ENCODE results near the gene MGAT4C. TPM values are rescaled to one million over a fixed set of nuclear protein-coding genes. Genes with fewer than 3 reads are reported as not detected.

The MGAT4C gene
- total RNA-seq, 1 experiment from 2014 or later = 10.3 TPM

- Histone ChIP-seq H3K27ac (ENCODE audit: low read depth, low read length, poor library complexity, severe bottlenecking) (no peak overlapping the region), H3K9me3 (ENCODE audit: low read depth, low read length, poor library complexity, severe bottlenecking) (no peaks in the 10 kb centered on the region), H3K4me1 (ENCODE audit: insufficient read depth, low read length, poor library complexity, severe bottlenecking) (no peaks in the 10 kb centered on the region), H3K4me3 (ENCODE audit: low read depth, low read length, poor library complexity, severe bottlenecking) (no peak overlapping the region), H3K36me3 (ENCODE audit: insufficient read depth, low read length, poor library complexity, severe bottlenecking) (no peaks in the 10 kb centered on the region), H3K27me3 (replicated peaks; ENCODE audit: insufficient read depth, low read depth, low read length, poor library complexity) (no peaks in the 10 kb centered on the region)
- ChIA-PET POLR2A (ENCODE audit: low non-redundant PET) (interaction anchor here (0.7 kb wide), 1 partner anchor 311 kb away, joined by 29 read pairs; no protein-coding TSS in a partner anchor), CTCF (no interaction called here)
- no peak for TF ChIP-seq CTCF (conservative IDR thresholded peaks at IDR 0.05; ENCODE audit: low read depth, low read length)
- no peak for TF ChIP-seq EZH2 (IDR thresholded peaks at IDR 0.05; ENCODE audit: borderline replicate concordance, low read depth, low read length, poor library complexity, severe bottlenecking)
- no TSS peak for BruUV-seq (replicated peaks)
- DNase-seq (ENCODE audit: low spot score) = no peak
- intact Hi-C loops (cut with micrococcal nuclease; ENCODE audit: unreplicated experiment) = no loop called here
These were observed 241.2 kb downstream of the MGAT4C start for GRCh38 chr12:86015026-86015425.

GRCh38 chr12:86006727-86007126 lies 249.5 kb downstream of the MGAT4C start:
- Histone ChIP-seq H3K9me3 (ENCODE audit: low read depth, low read length, poor library complexity, severe bottlenecking) (no peaks in the 10 kb centered on the region), H3K36me3 (ENCODE audit: insufficient read depth, low read length, poor library complexity, severe bottlenecking) (no peaks in the 10 kb centered on the region), H3K27me3 (replicated peaks; ENCODE audit: insufficient read depth, low read depth, low read length, poor library complexity) (no peaks in the 10 kb centered on the region), H3K27ac (ENCODE audit: low read depth, low read length, poor library complexity, severe bottlenecking) (no peak overlapping the region), H3K4me3 (ENCODE audit: low read depth, low read length, poor library complexity, severe bottlenecking) (no peak overlapping the region), H3K4me1 (ENCODE audit: insufficient read depth, low read length, poor library complexity, severe bottlenecking) (no peaks in the 10 kb centered on the region)
- CTCF ChIA-PET = no interaction called here
- no peak for TF ChIP-seq CTCF (conservative IDR thresholded peaks at IDR 0.05; ENCODE audit: low read depth, low read length)
- TF ChIP-seq EZH2 (IDR thresholded peaks at IDR 0.05; ENCODE audit: borderline replicate concordance, low read depth, low read length, poor library complexity, severe bottlenecking) = no peak
- no TSS peak for BruUV-seq (replicated peaks)
- POLR2A ChIA-PET (ENCODE audit: low non-redundant PET) = no interaction called here
- intact Hi-C loops (cut with micrococcal nuclease; ENCODE audit: unreplicated experiment) = no loop called here
- DNase-seq (ENCODE audit: low spot score) = no peak

GRCh38 chr12:85998074-85998473 lies 258.1 kb downstream of the MGAT4C start:
- intact Hi-C loops (cut with micrococcal nuclease; ENCODE audit: unreplicated experiment) = no loop called here
- H3K36me3 ChIP-seq (ENCODE audit: insufficient read depth, low read length, poor library complexity, severe bottlenecking) = no peaks in the 10 kb centered on the region
- CTCF ChIA-PET = no interaction called here
- no peak overlapping the region for H3K4me3 ChIP-seq (ENCODE audit: low read depth, low read length, poor library complexity, severe bottlenecking)
- TF ChIP-seq CTCF (conservative IDR thresholded peaks at IDR 0.05; ENCODE audit: low read depth, low read length) (no peak), EZH2 (IDR thresholded peaks at IDR 0.05; ENCODE audit: borderline replicate concordance, low read depth, low read length, poor library complexity, severe bottlenecking) (no peak)
- no TSS peak for BruUV-seq (replicated peaks)
- no peak for DNase-seq (ENCODE audit: low spot score)
- H3K4me1 ChIP-seq (ENCODE audit: insufficient read depth, low read length, poor library complexity, severe bottlenecking) = no peaks in the 10 kb centered on the region
- no peak overlapping the region for H3K27ac ChIP-seq (ENCODE audit: low read depth, low read length, poor library complexity, severe bottlenecking)
- H3K9me3 ChIP-seq (ENCODE audit: low read depth, low read length, poor library complexity, severe bottlenecking) = peaks cover 18% of the 10 kb centered on the region
- no peaks in the 10 kb centered on the region for H3K27me3 ChIP-seq (replicated peaks; ENCODE audit: insufficient read depth, low read depth, low read length, poor library complexity)
- POLR2A ChIA-PET (ENCODE audit: low non-redundant PET) = no interaction called here
